Measurements from ENCODE around the gene PCDHGA1. TPM values are rescaled to one million over a fixed set of nuclear protein-coding genes. Genes with fewer than 3 reads are reported as not detected.

PCDHGA1 gene
- polyA plus RNA-seq, 1 donor from 2014 or later: 0.19 TPM

- no peaks in the 10 kb centered on the region for H3K9me2 ChIP-seq (ENCODE audit: insufficient read depth, low read length)
- no peak within 1 kb of the TSS for H3K27ac ChIP-seq (ENCODE audit: low read length)
- H3F3A ChIP-seq (ENCODE audit: insufficient read depth, low read length, poor library complexity, severe bottlenecking): no peaks in the 10 kb centered on the region
- no peaks in the 10 kb centered on the region for H3K79me2 ChIP-seq (replicated peaks; ENCODE audit: insufficient read depth, low read length)
- no peak for TF ChIP-seq MXI1 (conservative IDR thresholded peaks at IDR 0.05; ENCODE audit: poor library complexity, severe bottlenecking)
- no peak for TF ChIP-seq EP300 (conservative IDR thresholded peaks at IDR 0.05; ENCODE audit: poor library complexity, severe bottlenecking)
- TF ChIP-seq RAD21 (conservative IDR thresholded peaks at IDR 0.05): no peak
- no peak for TF ChIP-seq REST (IDR thresholded peaks at IDR 0.05; ENCODE audit: borderline replicate concordance)
- TF ChIP-seq POLR2AphosphoS5 (IDR thresholded peaks at IDR 0.05): no peak
- TF ChIP-seq SMC3 (conservative IDR thresholded peaks at IDR 0.05; ENCODE audit: poor library complexity): no peak
- TF ChIP-seq EZH2 (IDR thresholded peaks at IDR 0.05; ENCODE audit: borderline replicate concordance, insufficient read depth, low read length, poor library complexity, severe bottlenecking): no peak
- no peak for TF ChIP-seq CTCF (IDR thresholded peaks at IDR 0.05; ENCODE audit: poor library complexity, severe bottlenecking)
- TF ChIP-seq TAF1 (IDR thresholded peaks at IDR 0.05; ENCODE audit: low read depth): no peak
- H3K9ac ChIP-seq (ENCODE audit: low read length): no peak within 1 kb of the TSS
- H3K9me3 ChIP-seq (ENCODE audit: low read length): peaks cover 33% of the 10 kb centered on the region
- H3K27me3 ChIP-seq (ENCODE audit: insufficient read depth, low read depth, low read length): no peaks in the 10 kb centered on the region
- no peak within 1 kb of the TSS for H3K4me3 ChIP-seq (ENCODE audit: low read length)
- no peak within 1 kb of the TSS for H2AFZ ChIP-seq (ENCODE audit: low read depth, low read length)
- no peaks in the 10 kb centered on the region for H4K20me1 ChIP-seq (ENCODE audit: insufficient read depth)
- no peaks in the 10 kb centered on the region for H3K36me3 ChIP-seq (ENCODE audit: insufficient read depth, low read length)
- no peak within 1 kb of the TSS for H3K4me2 ChIP-seq (ENCODE audit: low read length)
These were observed 24.7 kb downstream of the PCDHGA1 start, which contains the start of gene PCDHGA4 for GRCh38 chr5:141354900-141355469. TSS of gene PCDHGA4 (plus strand) at chr5:141355021. CDS start at chr5:141355108, 87 bp downstream.

- Histone ChIP-seq H3K36me3 (ENCODE audit: insufficient read depth, low read length) (no peaks in the 10 kb centered on the region), H3K9me3 (ENCODE audit: low read length) (peaks cover 37% of the 10 kb centered on the region), H3K9me2 (ENCODE audit: insufficient read depth, low read length) (no peaks in the 10 kb centered on the region), H3K4me3 (ENCODE audit: low read length) (no peak overlapping the region), H3K9ac (ENCODE audit: low read length) (no peak overlapping the region), H3K27ac (ENCODE audit: low read length) (no peak overlapping the region), H3F3A (ENCODE audit: insufficient read depth, low read length, poor library complexity, severe bottlenecking) (no peaks in the 10 kb centered on the region), H3K27me3 (ENCODE audit: insufficient read depth, low read depth, low read length) (no peaks in the 10 kb centered on the region), H4K20me1 (ENCODE audit: insufficient read depth) (no peaks in the 10 kb centered on the region), H2AFZ (ENCODE audit: low read depth, low read length) (no peak overlapping the region), H3K4me2 (ENCODE audit: low read length) (no peak overlapping the region), H3K79me2 (replicated peaks; ENCODE audit: insufficient read depth, low read length) (no peaks in the 10 kb centered on the region)
- TF ChIP-seq SMC3 (conservative IDR thresholded peaks at IDR 0.05; ENCODE audit: poor library complexity): no peak
- TF ChIP-seq CTCF (IDR thresholded peaks at IDR 0.05; ENCODE audit: poor library complexity, severe bottlenecking): no peak
- no peak for TF ChIP-seq MXI1 (conservative IDR thresholded peaks at IDR 0.05; ENCODE audit: poor library complexity, severe bottlenecking)
These were observed 25.3 kb downstream of the PCDHGA1 start for GRCh38 chr5:141355641-141356040.
